Neural crest cell (in vitro differentiated cells): Measurements from ENCODE around the gene MAP4K2. TPM values are rescaled to one million over a fixed set of nuclear protein-coding genes. Genes with fewer than 3 reads are reported as not detected.
A peak's percentile ranks its signal among the peaks of the same experiment; 100 is the strongest.

Source experiments
- DNase-seq: peaks from one replicate; pipeline ENCODE4 v3.0.0; 2021; ENCODE audit warnings: low read depth, mixed read lengths, low spot score
- H3K27ac Mint-ChIP-seq: one replicate; pipeline ENCODE4 v1.8.0; 2021; ENCODE audit warnings: mild to moderate bottlenecking, mixed read lengths; ENCODE audit not compliant: unreplicated experiment
- H3K27me3 Mint-ChIP-seq: 2 replicates; pipeline ENCODE4 v1.8.0; 2021; ENCODE audit warnings: low read depth, mild to moderate bottlenecking, mixed read lengths
- H3K36me3 Mint-ChIP-seq: 2 replicates; pipeline ENCODE4 v1.8.0; 2021; ENCODE audit warnings: low read depth, mild to moderate bottlenecking, mixed read lengths
- H3K4me1 Mint-ChIP-seq: 2 replicates; pipeline ENCODE4 v1.8.0; 2021; ENCODE audit warnings: mixed read lengths
- H3K4me3 Mint-ChIP-seq: one replicate; pipeline ENCODE4 v1.8.0; 2021; ENCODE audit warnings: mild to moderate bottlenecking, mixed read lengths
- H3K9me3 Mint-ChIP-seq: 2 replicates; pipeline ENCODE4 v1.8.0; 2021; ENCODE audit warnings: mixed read lengths
- CTCF ChIP-seq: fragments of 200-600 bp; sonication (generic); conservative IDR thresholded peaks from 2 replicates; pipeline ENCODE4 v1.5.0; 2021; ENCODE audit warnings: antibody characterized with exemption, mild to moderate bottlenecking
- total RNA-seq: library from RNA; stranded (reverse); gene quantifications from 2 replicates; pipeline ENCODE4 v1.2.1, GENCODE V29; 2021

The MAP4K2 gene
- total RNA-seq, 1 donor from 2014 or later = 14.6 TPM

GRCh38 chr11:64802370-64803157 is 450 bp downstream of the MAP4K2 start:
- TF ChIP-seq CTCF = no peak
- DNase-seq = no peak
- H3K27me3 Mint-ChIP-seq = no peaks in the 10 kb centered on the region
- peak overlapping the region; percentile 78 for H3K4me3 Mint-ChIP-seq
- H3K36me3 Mint-ChIP-seq = no peaks in the 10 kb centered on the region
- no peaks in the 10 kb centered on the region for H3K9me3 Mint-ChIP-seq
- peaks cover 10% of the 10 kb centered on the region for H3K4me1 Mint-ChIP-seq
- H3K27ac Mint-ChIP-seq = no peak overlapping the region

- no peak for TF ChIP-seq CTCF
- no peaks in the 10 kb centered on the region for H3K9me3 Mint-ChIP-seq
- no peaks in the 10 kb centered on the region for H3K36me3 Mint-ChIP-seq
- no peak overlapping the region for H3K27ac Mint-ChIP-seq
- no peaks in the 10 kb centered on the region for H3K27me3 Mint-ChIP-seq
- DNase-seq = no peak
- H3K4me1 Mint-ChIP-seq = peaks cover 10% of the 10 kb centered on the region
- peak overlapping the region; percentile 78 for H3K4me3 Mint-ChIP-seq
These were observed 1.2 kb downstream of the MAP4K2 start for GRCh38 chr11:64801561-64802369.

GRCh38 chr11:64801158-64801464 is 1.9 kb downstream of the MAP4K2 start:
- Mint-ChIP-seq H3K36me3 (no peaks in the 10 kb centered on the region), H3K27me3 (no peaks in the 10 kb centered on the region), H3K4me3 (peak overlapping the region; percentile 62), H3K4me1 (peaks cover 10% of the 10 kb centered on the region), H3K27ac (no peak overlapping the region), H3K9me3 (no peaks in the 10 kb centered on the region)
- DNase-seq = no peak
- no peak for TF ChIP-seq CTCF

- Mint-ChIP-seq H3K27ac (no peak overlapping the region), H3K4me3 (peak overlapping the region; percentile 62), H3K4me1 (peaks cover 10% of the 10 kb centered on the region), H3K27me3 (no peaks in the 10 kb centered on the region), H3K9me3 (no peaks in the 10 kb centered on the region), H3K36me3 (no peaks in the 10 kb centered on the region)
- DNase-seq = no peak
- no peak for TF ChIP-seq CTCF
These were observed 2.5 kb downstream of the MAP4K2 start for GRCh38 chr11:64800303-64801157.

- no peak for TF ChIP-seq CTCF
- Mint-ChIP-seq H3K4me3 (peak overlapping the region; percentile 67), H3K27me3 (no peaks in the 10 kb centered on the region), H3K9me3 (no peaks in the 10 kb centered on the region), H3K36me3 (no peaks in the 10 kb centered on the region), H3K27ac (no peak overlapping the region), H3K4me1 (peaks cover 10% of the 10 kb centered on the region)
- no peak for DNase-seq
These were observed 3.3 kb downstream of the MAP4K2 start for GRCh38 chr11:64799623-64800302.
